ENCODE measurements around the gene ZDHHC16. TPM values are rescaled to one million over a fixed set of nuclear protein-coding genes. Genes with fewer than 3 reads are reported as not detected.

Gene ZDHHC16
- total RNA-seq, 2 experiments from 2014 or later = 6.2 to 6.5 TPM

DNA sequence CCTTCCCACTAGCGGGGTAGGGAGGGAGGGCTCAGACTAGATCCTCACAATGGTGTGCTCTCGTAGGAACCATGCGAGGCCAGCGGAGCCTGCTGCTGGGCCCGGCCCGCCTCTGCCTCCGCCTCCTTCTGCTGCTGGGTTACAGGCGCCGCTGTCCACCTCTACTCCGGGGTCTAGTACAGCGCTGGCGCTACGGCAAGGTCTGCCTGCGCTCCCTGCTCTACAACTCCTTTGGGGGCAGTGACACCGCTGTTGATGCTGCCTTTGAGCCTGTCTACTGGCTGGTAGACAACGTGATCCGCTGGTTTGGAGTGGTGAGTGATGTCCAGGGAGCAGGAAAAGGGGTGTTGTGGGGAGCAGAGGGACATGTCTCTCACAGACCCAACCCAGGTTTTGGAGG lies 5.6 kb downstream of the ZDHHC16 start:
- no peak overlapping the region for H3K4me3 Mint-ChIP-seq

DNA sequence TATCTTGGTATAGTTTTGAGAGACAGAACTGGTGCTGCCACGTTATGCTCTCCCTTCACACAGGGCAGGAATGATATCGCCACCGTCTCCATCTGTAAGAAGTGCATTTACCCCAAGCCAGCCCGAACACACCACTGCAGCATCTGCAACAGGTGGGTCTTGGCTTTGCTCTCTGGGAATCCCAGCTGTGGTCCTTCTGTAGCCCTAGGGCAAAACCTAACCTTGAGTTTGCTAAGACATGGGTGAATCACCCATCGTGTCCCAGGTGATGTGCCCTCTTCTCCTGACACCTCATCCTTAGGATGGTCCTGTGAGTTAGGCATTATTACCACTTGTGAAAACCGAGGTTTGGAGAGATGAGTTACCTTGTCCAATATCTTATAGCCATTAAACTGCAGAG lies 6.4 kb downstream of the ZDHHC16 start:
- H3K27ac ChIP-seq (ENCODE audit: low read depth in 1 of 2, low read length in 2 of 2) = no peak overlapping the region
- peaks cover 40% of the 10 kb centered on the region for H3K4me1 Mint-ChIP-seq (ENCODE audit: low read depth)

More for the DNA sequence above, 5.6 kb downstream of the ZDHHC16 start:
- Histone ChIP-seq H3K4me3 (ENCODE audit: low read length) (no peak overlapping the region), H3K27me3 (ENCODE audit: control insufficient read depth in 1 of 2, insufficient read depth in 2 of 2, low read length in 2 of 2) (no peaks in the 10 kb centered on the region), H3K9me3 (ENCODE audit: control insufficient read depth in 1 of 2, insufficient read depth in 1 of 2, low read length in 2 of 2) (no peaks in the 10 kb centered on the region), H3K27ac (ENCODE audit: low read depth in 1 of 2, low read length in 2 of 2) (no peak overlapping the region), H3K4me1 (ENCODE audit: insufficient read depth, low read length) (peaks cover 26% of the 10 kb centered on the region), H3K36me3 (ENCODE audit: insufficient read depth, low read length) (peaks cover 36% of the 10 kb centered on the region)
- Mint-ChIP-seq H3K27ac (peak overlapping the region; percentile 55), H3K4me1 (ENCODE audit: low read depth) (peaks cover 46% of the 10 kb centered on the region), H3K27me3 (no peaks in the 10 kb centered on the region), H3K9me3 (no peaks in the 10 kb centered on the region), H3K36me3 (ENCODE audit: low read depth) (peaks cover 55% of the 10 kb centered on the region)
- ChIA-PET CTCF (no interaction called here), POLR2A (no interaction called here)
- intact Hi-C loops (cut with DNase I, micrococcal nuclease) = no loop called here
- DNase-seq (no peak), ATAC-seq (ENCODE audit: poor library complexity) (no peak)
- TF ChIP-seq, protein P1, sequence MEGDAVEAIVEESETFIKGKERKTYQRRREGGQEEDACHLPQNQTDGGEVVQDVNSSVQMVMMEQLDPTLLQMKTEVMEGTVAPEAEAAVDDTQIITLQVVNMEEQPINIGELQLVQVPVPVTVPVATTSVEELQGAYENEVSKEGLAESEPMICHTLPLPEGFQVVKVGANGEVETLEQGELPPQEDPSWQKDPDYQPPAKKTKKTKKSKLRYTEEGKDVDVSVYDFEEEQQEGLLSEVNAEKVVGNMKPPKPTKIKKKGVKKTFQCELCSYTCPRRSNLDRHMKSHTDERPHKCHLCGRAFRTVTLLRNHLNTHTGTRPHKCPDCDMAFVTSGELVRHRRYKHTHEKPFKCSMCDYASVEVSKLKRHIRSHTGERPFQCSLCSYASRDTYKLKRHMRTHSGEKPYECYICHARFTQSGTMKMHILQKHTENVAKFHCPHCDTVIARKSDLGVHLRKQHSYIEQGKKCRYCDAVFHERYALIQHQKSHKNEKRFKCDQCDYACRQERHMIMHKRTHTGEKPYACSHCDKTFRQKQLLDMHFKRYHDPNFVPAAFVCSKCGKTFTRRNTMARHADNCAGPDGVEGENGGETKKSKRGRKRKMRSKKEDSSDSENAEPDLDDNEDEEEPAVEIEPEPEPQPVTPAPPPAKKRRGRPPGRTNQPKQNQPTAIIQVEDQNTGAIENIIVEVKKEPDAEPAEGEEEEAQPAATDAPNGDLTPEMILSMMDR (IDR thresholded peaks at IDR 0.05) = no peak

DNA sequence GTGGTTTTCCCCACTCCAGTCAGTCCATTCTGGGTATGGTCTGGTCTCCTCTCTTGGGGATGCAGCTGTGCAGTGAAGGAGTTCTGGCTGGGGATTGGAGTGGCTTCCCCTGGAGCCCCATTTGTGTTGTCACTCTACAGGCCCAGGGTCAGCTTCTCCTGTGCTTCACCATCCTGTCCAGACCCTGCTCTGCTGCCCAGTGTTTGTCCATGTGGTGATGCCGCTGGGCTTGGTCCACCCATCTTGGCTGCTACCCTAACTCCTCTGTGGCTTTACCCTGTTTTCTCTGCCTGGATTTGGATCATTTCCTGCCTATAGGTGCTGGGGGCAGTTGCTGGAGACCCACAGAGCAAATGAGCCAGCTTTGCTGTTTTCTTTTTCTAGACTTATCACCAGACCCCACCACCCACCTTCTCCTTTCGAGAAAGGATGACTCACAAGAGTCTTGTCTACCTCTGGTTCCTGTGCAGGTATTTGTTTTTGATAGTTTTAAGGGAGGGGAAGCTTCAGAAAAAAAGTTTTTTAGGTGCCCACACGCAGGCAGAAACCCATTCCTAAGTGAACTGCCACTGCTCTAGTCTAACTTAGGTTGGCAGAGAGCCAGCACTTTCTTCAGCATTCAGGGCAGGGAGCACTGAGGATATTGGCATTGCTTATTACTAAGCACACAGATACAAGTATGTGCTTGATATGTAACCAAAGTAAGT lies 8.5 kb downstream of the ZDHHC16 start:
- peaks cover 59% of the 10 kb centered on the region for H3K36me3 ChIP-seq (ENCODE audit: insufficient read depth, low read length)
- H3K27ac ChIP-seq (ENCODE audit: low read depth in 1 of 2, low read length in 2 of 2) = peak overlapping the region in 1 of 2 donors; percentile 29
- Mint-ChIP-seq H3K36me3 (ENCODE audit: low read depth) (peaks cover 76% of the 10 kb centered on the region), H3K27ac (peak overlapping the region; percentile 76), H3K4me1 (ENCODE audit: low read depth) (peaks cover 28% of the 10 kb centered on the region), H3K4me3 (no peak overlapping the region), H3K27me3 (no peaks in the 10 kb centered on the region), H3K9me3 (no peaks in the 10 kb centered on the region)
- DNase-seq (peak in 6 of 14 experiments; percentile 21 to 66 (median 33)), ATAC-seq (ENCODE audit: poor library complexity) (peak; percentile 57)
- intact Hi-C loops (cut with DNase I, micrococcal nuclease) = no loop called here
- CTCF ChIA-PET = interaction anchor here (0.6 to 1.2 kb wide), 2 partner anchors 47 to 48 kb away, joined by 3 read pairs; no protein-coding TSS in a partner anchor
- H3K27me3 ChIP-seq (ENCODE audit: control insufficient read depth in 1 of 2, insufficient read depth in 2 of 2, low read length in 2 of 2) = no peaks in the 10 kb centered on the region
- POLR2A ChIA-PET = no interaction called here
- no peaks in the 10 kb centered on the region for H3K9me3 ChIP-seq (ENCODE audit: control insufficient read depth in 1 of 2, insufficient read depth in 1 of 2, low read length in 2 of 2)
- no peak overlapping the region for H3K4me3 ChIP-seq (ENCODE audit: low read length)
- TF ChIP-seq, protein P1 (IDR thresholded peaks at IDR 0.05) = no peak
- peaks cover 12% of the 10 kb centered on the region for H3K4me1 ChIP-seq (ENCODE audit: insufficient read depth, low read length)

More for the DNA sequence above, 6.4 kb downstream of the ZDHHC16 start:
- intact Hi-C loops (cut with DNase I, micrococcal nuclease) = no loop called here
- ATAC-seq (ENCODE audit: poor library complexity) (no peak), DNase-seq (no peak)
- ChIA-PET POLR2A (no interaction called here), CTCF (no interaction called here)
- TF ChIP-seq, protein P1 (IDR thresholded peaks at IDR 0.05) = no peak
- Histone ChIP-seq H3K36me3 (ENCODE audit: insufficient read depth, low read length) (peaks cover 43% of the 10 kb centered on the region), H3K4me3 (ENCODE audit: low read length) (no peak overlapping the region), H3K27me3 (ENCODE audit: control insufficient read depth in 1 of 2, insufficient read depth in 2 of 2, low read length in 2 of 2) (no peaks in the 10 kb centered on the region), H3K9me3 (ENCODE audit: control insufficient read depth in 1 of 2, insufficient read depth in 1 of 2, low read length in 2 of 2) (no peaks in the 10 kb centered on the region), H3K4me1 (ENCODE audit: insufficient read depth, low read length) (peaks cover 18% of the 10 kb centered on the region)
- Mint-ChIP-seq H3K36me3 (ENCODE audit: low read depth) (peaks cover 63% of the 10 kb centered on the region), H3K27me3 (no peaks in the 10 kb centered on the region), H3K4me3 (no peak overlapping the region), H3K9me3 (no peaks in the 10 kb centered on the region), H3K27ac (peak overlapping the region; percentile 33)

Measured in CD4-positive, alpha-beta T cell (primary cell).